Smooth muscle cell (in vitro differentiated cells): ENCODE measurements around the gene MRAP2. TPM values are rescaled to one million over a fixed set of nuclear protein-coding genes. Genes with fewer than 3 reads are reported as not detected.

Source experiments
- DNase-seq: peaks from one replicate; lab custom pipeline; 2025; ENCODE audit not compliant: unreplicated experiment; lab: John Stamatoyannopoulos, UW
- H2AFZ ChIP-seq: fragments of 200-600 bp; sonication (generic); 2 replicates; pipeline ENCODE4 v1.6.0; 2016; ENCODE audit warnings: antibody characterized with exemption, low read depth, mild to moderate bottlenecking
- H3F3A ChIP-seq: fragments of 200-600 bp; sonication (generic); 2 replicates; pipeline ENCODE4 v1.6.0; 2017; ENCODE audit warnings: antibody characterized with exemption, low read depth
- H3K27ac ChIP-seq: fragments of 200-600 bp; sonication (generic); 2 replicates; pipeline ENCODE4 v1.5.1; 2016; ENCODE audit warnings: low read depth, mild to moderate bottlenecking
- H3K27me3 ChIP-seq: fragments of 200-600 bp; sonication (generic); 2 replicates; pipeline ENCODE4 v1.6.1; 2016; ENCODE audit warnings: low read depth, mild to moderate bottlenecking
- H3K36me3 ChIP-seq: fragments of 200-600 bp; sonication (generic); 2 replicates; pipeline ENCODE4 v1.5.1; 2016; ENCODE audit warnings: low read depth
- H3K4me1 ChIP-seq: fragments of 200-600 bp; sonication (generic); 2 replicates; pipeline ENCODE4 v1.5.1; 2016; ENCODE audit warnings: low read depth
- H3K4me2 ChIP-seq: fragments of 200-600 bp; sonication (generic); 2 replicates; pipeline ENCODE4 v1.6.0; 2016; ENCODE audit warnings: mild to moderate bottlenecking
- H3K4me3 ChIP-seq: fragments of 200-600 bp; sonication (generic); 2 replicates; pipeline ENCODE4 v1.5.1; 2016; ENCODE audit warnings: mild to moderate bottlenecking
- H3K79me2 ChIP-seq: fragments of 200-600 bp; sonication (generic); 2 replicates; pipeline ENCODE4 v1.6.0; 2016; ENCODE audit warnings: low read depth, mild to moderate bottlenecking
- H3K9ac ChIP-seq: fragments of 200-600 bp; sonication (generic); 2 replicates; pipeline ENCODE4 v1.6.0; 2016; ENCODE audit warnings: low read depth
- H3K9me3 ChIP-seq: fragments of 200-600 bp; sonication (generic); replicated peaks from 2 replicates; pipeline ENCODE4 v1.5.1; 2016; ENCODE audit warnings: low read depth
- H4K20me1 ChIP-seq: fragments of 200-600 bp; sonication (generic); 2 replicates; pipeline ENCODE4 v1.6.0; 2016; ENCODE audit warnings: low read depth
- CTCF ChIP-seq: fragments of 200-600 bp; sonication (generic); IDR thresholded peaks from 2 replicates; pipeline ENCODE4 v1.5.1; 2017; ENCODE audit warnings: borderline replicate concordance, mild to moderate bottlenecking, antibody characterized with exemption; ENCODE audit not compliant: insufficient read depth, poor library complexity, severe bottlenecking
- WGBS: methylation state at CpG from one replicate; pipeline ENCODE4 v1.1.7; 2016; ENCODE audit warnings: low lambda C conversion rate; 5-methylcytosine and 5-hydroxymethylcytosine counted together
- polyA plus RNA-seq: library from polyadenylated mRNA; unstranded; fragments of >200 nt; fragmentation: Nextera tagmentation; extraction: Ambion mirVana; gene quantifications from 2 replicates; pipeline ENCODE4 v1.2.1, GENCODE V29; 2016
- total RNA-seq: library from RNA; depleted of rRNA; stranded (reverse); fragments of >200 nt; gene quantifications from 2 replicates; pipeline ENCODE4 v1.2.3, GENCODE V29; 2014

MRAP2 gene
- total RNA-seq (16.7 and 20.5 TPM in 2 replicates), polyA plus RNA-seq (14.0 and 15.0 TPM in 2 replicates)

DNA sequence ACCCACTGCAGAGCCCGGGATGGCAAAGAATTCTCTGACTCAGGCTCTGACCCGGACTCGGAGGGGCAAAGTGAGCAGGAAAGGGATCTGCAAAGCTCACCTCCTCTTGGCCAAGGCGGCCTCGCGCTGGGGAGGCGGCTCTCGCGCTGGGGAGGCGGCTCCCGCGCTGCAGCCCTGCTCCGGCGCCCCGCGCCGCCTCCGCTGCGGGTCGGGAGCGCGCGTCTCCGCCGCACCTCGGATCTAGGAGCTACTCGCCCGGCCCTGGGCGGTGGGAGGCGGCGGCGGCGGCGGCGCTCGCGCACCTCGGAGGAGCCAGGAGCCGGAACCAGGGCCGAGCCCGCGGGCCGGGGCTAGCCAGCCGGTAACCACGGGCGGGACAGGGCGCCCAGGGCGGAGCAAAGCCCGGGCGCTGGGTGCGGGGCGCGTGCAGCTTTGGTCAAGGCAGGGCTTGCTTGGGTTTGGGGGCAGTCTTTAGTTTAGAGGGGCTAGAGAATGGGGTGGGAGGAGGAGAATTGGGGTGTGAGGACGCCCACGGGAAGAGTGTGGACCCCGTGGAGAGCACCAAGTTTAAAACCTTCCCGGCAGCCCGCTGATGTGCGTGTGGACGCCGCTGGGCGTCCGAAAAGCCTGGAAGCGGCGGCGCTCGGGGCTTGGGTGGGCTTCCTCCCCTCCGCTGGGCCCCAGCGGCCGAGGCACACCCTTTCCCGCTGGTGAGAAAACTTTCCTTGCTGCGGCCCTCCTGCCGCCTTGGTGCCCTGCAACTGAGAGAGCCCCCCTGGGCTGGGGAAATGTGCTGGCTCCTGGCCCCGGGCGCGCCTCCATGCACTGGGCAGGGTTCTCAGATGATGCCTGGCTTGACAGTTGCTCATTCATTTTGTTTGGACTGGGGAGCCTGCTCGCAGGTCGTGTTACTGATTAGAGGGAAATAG is at the start of gene MRAP2:
Gene MRAP2, plus strand, starts transcription at position 250 of the 929 bp plus-strand sequence. CDS start 21,547 bp downstream, outside the sequence.
- H3K4me3 ChIP-seq, result peak within 1 kb of the TSS; percentile 92
- H3K27ac ChIP-seq, result no peak within 1 kb of the TSS
- no peaks in the 10 kb centered on the region for H3K79me2 ChIP-seq
- H3K36me3 ChIP-seq, result no peaks in the 10 kb centered on the region
- H3K4me1 ChIP-seq, result no peaks in the 10 kb centered on the region
- no peaks in the 10 kb centered on the region for H3K9me3 ChIP-seq
- H3K9ac ChIP-seq, result peak within 1 kb of the TSS; percentile 74
- peak within 1 kb of the TSS; percentile 100 for H2AFZ ChIP-seq
- no peak for TF ChIP-seq CTCF
- 1% methylated on average over 62 of the region's 78 CpGs for WGBS
- peak within 1 kb of the TSS; percentile 99 for H3K4me2 ChIP-seq
- no peaks in the 10 kb centered on the region for H4K20me1 ChIP-seq
- DNase-seq, result peak; percentile 26
- H3K27me3 ChIP-seq, result peaks cover 8% of the 10 kb centered on the region
- H3F3A ChIP-seq, result no peaks in the 10 kb centered on the region

DNA sequence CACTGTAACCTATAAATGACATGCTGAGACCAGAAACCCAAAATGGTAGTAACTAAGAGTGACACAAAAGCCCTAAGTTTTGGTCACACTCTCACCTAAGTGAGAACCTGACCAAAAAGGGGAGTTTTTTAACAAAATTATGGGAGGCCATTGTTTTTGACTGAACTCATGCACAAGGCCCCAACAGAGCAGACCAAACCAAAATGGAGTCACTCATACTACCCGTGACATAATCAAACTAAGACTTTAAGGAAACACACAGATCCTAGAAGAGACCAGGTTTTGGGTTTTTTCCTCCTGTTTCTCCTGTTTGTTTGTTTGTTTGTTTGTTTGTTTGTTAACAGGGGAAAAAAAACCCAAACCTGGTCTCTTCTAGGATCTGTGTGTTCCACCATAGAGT is 49.2 kb upstream of the MRAP2 start:
- Histone ChIP-seq H4K20me1 (no peaks in the 10 kb centered on the region), H3K27ac (no peak overlapping the region), H3K27me3 (no peaks in the 10 kb centered on the region), H3K79me2 (no peaks in the 10 kb centered on the region), H3K9me3 (peaks cover 4% of the 10 kb centered on the region), H3K4me2 (no peak overlapping the region), H3K4me3 (no peak overlapping the region), H3K36me3 (no peaks in the 10 kb centered on the region), H3K9ac (no peak overlapping the region), H3F3A (no peaks in the 10 kb centered on the region), H2AFZ (no peak overlapping the region), H3K4me1 (no peaks in the 10 kb centered on the region)
- DNase-seq, result no peak
- 100% methylated on average over 1 of the region's 1 CpG for WGBS
- no peak for TF ChIP-seq CTCF

- Histone ChIP-seq H3K4me2 (no peak overlapping the region), H3K27me3 (no peaks in the 10 kb centered on the region), H3K27ac (no peak overlapping the region), H3K79me2 (no peaks in the 10 kb centered on the region), H3K9me3 (peaks cover 4% of the 10 kb centered on the region), H3K4me1 (no peaks in the 10 kb centered on the region), H3F3A (no peaks in the 10 kb centered on the region), H3K36me3 (no peaks in the 10 kb centered on the region), H3K4me3 (no peak overlapping the region), H4K20me1 (no peaks in the 10 kb centered on the region), H2AFZ (no peak overlapping the region), H3K9ac (no peak overlapping the region)
- no peak for TF ChIP-seq CTCF
- 94% methylated on average over 1 of the region's 1 CpG for WGBS
- DNase-seq, result no peak
Measured at GRCh38 chr6:83985308-83985713, 48.3 kb upstream of the MRAP2 start.
